22Rv1 (cell line): ENCODE results near the gene IRS1.

Experiments
- ZFX ChIP-seq: fragments of 450-650 bp; IDR thresholded peaks from 2 replicates; pipeline ENCODE4 v1.6.1; 2017; ENCODE audit warnings: antibody characterized with exemption, borderline replicate concordance
- TF ChIP-seq, protein P1 (sequence below): fragments of 450-650 bp; IDR thresholded peaks from 2 replicates; pipeline ENCODE4 v1.5.1; 2017; ENCODE audit warnings: mild to moderate bottlenecking

DNA sequence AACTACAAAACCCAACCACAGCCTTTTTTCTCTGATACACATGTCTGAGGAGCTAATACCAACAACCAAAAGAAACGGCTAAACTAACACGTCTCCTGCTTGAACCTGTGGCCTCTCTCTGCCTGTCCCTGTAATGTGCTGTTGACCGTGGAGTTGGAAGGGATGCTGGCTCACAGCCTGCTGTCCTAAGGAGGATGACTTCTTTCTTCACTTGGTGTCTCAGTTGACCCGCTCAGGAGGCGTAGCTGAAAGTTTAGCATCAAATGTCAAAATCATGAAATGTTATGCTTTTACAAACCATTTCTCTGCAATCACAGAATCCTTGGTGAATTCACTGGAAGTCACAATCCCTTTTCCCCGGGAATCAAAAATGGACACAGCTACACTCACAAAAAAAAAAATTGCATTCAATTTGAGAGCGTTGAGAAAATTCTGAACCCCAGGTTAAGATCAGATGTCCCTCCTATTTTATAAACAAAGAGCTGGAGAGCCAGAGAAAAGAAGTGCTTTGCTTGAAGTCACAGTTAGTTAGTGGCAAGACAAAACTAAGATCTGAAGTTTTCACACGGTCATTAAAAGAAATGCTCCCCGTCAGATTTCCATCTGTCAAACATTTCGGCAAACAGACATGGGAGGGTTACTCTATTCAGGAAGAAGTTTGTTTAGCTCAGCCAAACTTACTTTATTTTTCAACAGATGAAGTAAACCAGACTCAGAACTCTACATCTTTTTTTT lies 74.3 kb downstream of the IRS1 start:
- TF ChIP-seq, protein P1, sequence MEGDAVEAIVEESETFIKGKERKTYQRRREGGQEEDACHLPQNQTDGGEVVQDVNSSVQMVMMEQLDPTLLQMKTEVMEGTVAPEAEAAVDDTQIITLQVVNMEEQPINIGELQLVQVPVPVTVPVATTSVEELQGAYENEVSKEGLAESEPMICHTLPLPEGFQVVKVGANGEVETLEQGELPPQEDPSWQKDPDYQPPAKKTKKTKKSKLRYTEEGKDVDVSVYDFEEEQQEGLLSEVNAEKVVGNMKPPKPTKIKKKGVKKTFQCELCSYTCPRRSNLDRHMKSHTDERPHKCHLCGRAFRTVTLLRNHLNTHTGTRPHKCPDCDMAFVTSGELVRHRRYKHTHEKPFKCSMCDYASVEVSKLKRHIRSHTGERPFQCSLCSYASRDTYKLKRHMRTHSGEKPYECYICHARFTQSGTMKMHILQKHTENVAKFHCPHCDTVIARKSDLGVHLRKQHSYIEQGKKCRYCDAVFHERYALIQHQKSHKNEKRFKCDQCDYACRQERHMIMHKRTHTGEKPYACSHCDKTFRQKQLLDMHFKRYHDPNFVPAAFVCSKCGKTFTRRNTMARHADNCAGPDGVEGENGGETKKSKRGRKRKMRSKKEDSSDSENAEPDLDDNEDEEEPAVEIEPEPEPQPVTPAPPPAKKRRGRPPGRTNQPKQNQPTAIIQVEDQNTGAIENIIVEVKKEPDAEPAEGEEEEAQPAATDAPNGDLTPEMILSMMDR, result no peak
- TF ChIP-seq ZFX, result no peak
